ENCODE measurements around the gene LRBA. TPM values are rescaled to one million over a fixed set of nuclear protein-coding genes. Genes with fewer than 3 reads are reported as not detected.

The LRBA gene
- polyA plus RNA-seq, 1 of the 3 experiments (the other 2 are of a cell fraction) = 11.4 TPM

GRCh38 chr4:150224896-150225591 lies 790.0 kb downstream of the LRBA start (continued):
- no peak for TF ChIP-seq GATA2 (CRISPR knock-in tag; IDR thresholded peaks at IDR 0.05)
- TF ChIP-seq TAF1 (IDR thresholded peaks at IDR 0.05; ENCODE audit: borderline replicate concordance, low read depth, low read length) = no peak
- no peak for TF ChIP-seq CTCF (IDR thresholded peaks at IDR 0.05)
- no peak for TF ChIP-seq ZBTB33 (IDR thresholded peaks at IDR 0.05; ENCODE audit: borderline replicate concordance, low read depth)
- TF ChIP-seq MAX (IDR thresholded peaks at IDR 0.05; ENCODE audit: low read depth) = 0 out of 2 replicates have a peak, but pooled peaks have one; percentile 28

- Histone ChIP-seq H3K79me2 (ENCODE audit: insufficient read depth) (peaks cover 5% of the 10 kb centered on the region; the same call in 1 of the 2 replicates), H3K4me2 (no peak overlapping the region), H2AFZ (ENCODE audit: low read depth) (no peak overlapping the region), H3K4me1 (ENCODE audit: control insufficient read depth in 1 of 2, insufficient read depth in 2 of 2, low read depth in 1 of 2, low read length in 1 of 2) (peaks cover 0 to 20% of the 10 kb centered on the region in 2 experiments; a peak in 2 of 4 replicates), H3F3A (replicated peaks; ENCODE audit: insufficient read depth) (peaks cover 32% of the 10 kb centered on the region), H3K9ac (no peak overlapping the region), H3K27ac (ENCODE audit: low read depth in 2 of 2, low read length in 1 of 2) (peak overlapping the region in 1 of 2 experiments; percentile 23; a peak in 1 of 4 replicates), H4K20me1 (ENCODE audit: insufficient read depth) (no peaks in the 10 kb centered on the region), H3K27me3 (ENCODE audit: insufficient read depth) (no peaks in the 10 kb centered on the region), H3K9me2 (no peaks in the 10 kb centered on the region), H3K4me3 (ENCODE audit: low read depth in 2 of 2, low read length in 1 of 2) (no peak overlapping the region), H3K9me3 (no peaks in the 10 kb centered on the region), H3K36me3 (replicated peaks in 1 of 2; ENCODE audit: control insufficient read depth in 1 of 2, insufficient read depth in 2 of 2, low read length in 1 of 2) (peaks cover 0 to 32% of the 10 kb centered on the region in 2 experiments)
- CTCF ChIA-PET = interaction anchor here (1.4 to 4.2 kb wide), 3 partner anchors 11 to 23 kb away, joined by 3 to 20 read pairs (median 18); no protein-coding TSS in a partner anchor
- POLR2A ChIA-PET = no interaction called here
- TF ChIP-seq MAX (IDR thresholded peaks at IDR 0.05; ENCODE audit: low read depth) = no peak
- no peak for TF ChIP-seq USF2 (IDR thresholded peaks at IDR 0.05; ENCODE audit: borderline replicate concordance, low read depth, low read length)
- DNase-seq = no peak
- WGBS (ENCODE audit: low lambda C conversion rate) = 75% methylated on average over 4 of the region's 4 CpGs
Measured at GRCh38 chr4:150219841-150220240, 795.2 kb downstream of the LRBA start.

Data from SK-N-SH (cell line).